Panc1 (cell line): Measurements from ENCODE around the gene ADGRF5.

Experiments
- CTCF ChIP-seq: fragments of 450-650 bp; IDR thresholded peaks from 2 replicates; pipeline ENCODE4 v1.5.1; 2017; ENCODE audit warnings: mild to moderate bottlenecking
- POLR2AphosphoS5 ChIP-seq: IDR thresholded peaks from 2 replicates; pipeline ENCODE4 v1.6.1; 2012; ENCODE audit warnings: mild to moderate bottlenecking, low read depth, low read length, moderate library complexity

DNA sequence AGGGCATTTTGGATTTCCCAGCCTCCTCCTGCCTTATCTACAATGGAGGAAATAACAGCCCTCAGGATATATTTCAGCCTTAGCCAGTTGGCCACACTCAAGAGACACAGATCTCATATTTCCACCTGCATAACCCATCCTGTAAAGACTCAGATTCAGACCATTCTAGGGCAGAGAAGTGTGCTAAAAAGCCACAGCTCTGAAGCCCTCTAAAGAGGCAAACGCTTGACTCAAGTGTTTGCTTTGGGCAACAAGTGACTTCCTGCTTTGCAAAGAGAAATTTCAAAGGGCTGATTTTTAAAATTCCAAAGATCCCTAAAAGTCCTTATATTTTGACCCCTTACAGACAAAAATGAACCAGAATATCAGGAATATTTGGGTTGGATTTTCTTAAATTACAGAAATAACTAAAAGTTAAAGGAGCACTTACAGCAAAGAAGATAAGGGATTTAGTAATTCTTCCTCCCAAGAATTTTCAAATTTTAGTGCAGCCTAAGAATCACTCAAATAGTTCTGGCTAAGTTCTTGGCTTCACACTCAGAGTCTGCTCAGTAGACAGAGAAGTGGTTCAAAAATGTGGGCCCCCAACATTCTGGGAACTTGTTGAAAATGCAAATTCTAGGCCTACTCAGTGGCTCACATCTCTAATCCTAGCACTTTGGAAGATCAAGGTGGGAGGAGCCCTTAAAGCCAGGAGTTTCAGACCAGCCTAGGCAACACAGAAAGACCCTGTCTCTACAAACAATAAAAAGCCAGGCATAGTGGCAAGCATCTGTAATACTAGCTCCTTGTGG lies 18.9 kb upstream of the ADGRF5 start:
- TF ChIP-seq CTCF, result no peak
- no peak for TF ChIP-seq POLR2AphosphoS5
